GM21723 (cell line): Measurements from ENCODE around the gene AKT1S1.
A peak's percentile ranks its signal among the peaks of the same experiment; 100 is the strongest.

Experiments used
- ATAC-seq: cut with Tn5 transposase; IDR thresholded peaks from one replicate; pipeline ENCODE4 v1.9.1; 2021; ENCODE audit warnings: mild to moderate bottlenecking, moderate library complexity; ENCODE audit not compliant: unreplicated experiment

The AKT1S1 gene

DNA sequence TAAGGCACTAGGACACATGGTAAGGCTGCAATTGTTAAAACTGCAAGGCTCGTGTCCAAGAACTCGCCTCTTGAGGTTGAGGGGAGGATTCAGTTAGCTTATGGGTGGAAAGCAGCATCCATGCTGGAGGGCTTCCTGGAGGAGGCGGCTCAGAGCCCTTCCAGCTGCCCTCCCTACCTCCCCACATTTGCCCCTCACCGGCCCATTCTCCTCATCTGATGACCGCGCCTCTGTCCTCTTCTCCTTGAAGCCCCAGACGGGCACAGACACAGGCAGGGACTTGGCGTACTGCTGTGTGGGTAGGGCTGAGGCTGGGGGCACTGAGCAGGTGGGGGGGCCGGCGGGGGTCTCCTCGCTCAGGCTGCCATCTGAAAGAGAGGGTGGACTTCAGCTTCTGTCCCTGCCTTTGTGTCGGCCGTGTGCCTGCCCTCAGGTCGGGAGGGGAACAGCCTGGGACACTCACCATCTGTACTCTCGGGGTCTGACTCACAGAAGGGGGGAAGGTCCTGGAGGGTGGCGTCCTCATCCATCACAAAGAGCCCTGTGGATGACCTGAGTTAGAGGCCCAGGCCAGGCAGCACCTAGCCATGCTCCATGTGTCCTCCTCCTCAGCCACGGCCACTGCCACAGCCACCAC lies 5.7 kb downstream of the AKT1S1 start:
- no peak for ATAC-seq

GRCh38 chr19:49870309-49870901 lies 6.8 kb downstream of the AKT1S1 start:
- no peak for ATAC-seq

GRCh38 chr19:49869484-49870308 lies 7.5 kb downstream of the AKT1S1 start:
- peak; percentile 73 for ATAC-seq

GRCh38 chr19:49869009-49869483 lies 8.1 kb downstream of the AKT1S1 start:
- ATAC-seq, result peak; percentile 15

DNA sequence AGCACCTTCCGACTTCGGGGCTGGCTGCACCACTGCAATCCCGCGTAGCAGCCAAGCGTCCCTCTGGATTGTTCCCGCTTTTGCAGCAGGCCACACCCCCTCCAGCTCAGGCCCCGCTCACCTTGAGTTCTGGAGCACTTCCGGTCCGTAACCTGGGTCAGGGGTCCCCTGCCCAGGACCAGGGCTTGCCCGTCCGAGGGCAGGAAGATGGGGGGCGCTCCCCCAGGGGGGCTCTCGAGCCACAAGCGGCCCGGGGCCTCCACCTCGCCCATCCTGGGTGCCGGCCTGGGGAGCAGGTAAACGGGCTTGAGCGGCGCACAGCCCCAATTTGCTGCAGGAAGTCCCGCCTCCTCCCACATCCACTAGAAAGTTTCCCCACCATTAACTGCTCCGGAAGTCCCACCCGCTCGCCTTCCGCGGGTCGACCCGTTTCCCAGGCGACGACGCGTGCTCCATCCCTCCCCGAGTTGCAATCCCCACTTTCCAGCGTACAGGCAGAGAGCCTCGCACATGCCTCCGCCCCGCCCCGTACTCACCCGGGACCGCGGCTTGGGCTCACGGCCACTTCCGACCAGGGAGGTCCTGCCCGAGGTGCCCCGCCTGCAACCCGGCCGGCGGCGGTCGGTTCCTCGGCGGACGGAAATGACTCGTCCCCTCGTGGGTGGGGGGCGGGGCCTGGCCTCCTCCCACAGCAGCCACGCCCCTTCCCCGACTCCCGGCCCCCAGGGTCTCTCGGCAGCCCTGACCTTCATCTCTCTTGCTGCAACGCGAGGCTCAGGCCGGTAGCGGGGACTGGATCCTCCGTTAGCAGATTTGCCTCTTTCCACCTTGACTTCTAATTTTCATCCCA lies 10.0 kb downstream of the AKT1S1 start, which contains the start of gene PNKP:
Gene PNKP (minus strand): TSS at position 644 of the 850 bp plus-strand sequence. CDS start 372 bp downstream, at position 272.
- ATAC-seq, result peak; percentile 39

- ATAC-seq, result no peak
These were observed 12.3 kb downstream of the AKT1S1 start for GRCh38 chr19:49864890-49865289.

GRCh38 chr19:49863935-49864320 lies 13.2 kb downstream of the AKT1S1 start:
- no peak for ATAC-seq

DNA sequence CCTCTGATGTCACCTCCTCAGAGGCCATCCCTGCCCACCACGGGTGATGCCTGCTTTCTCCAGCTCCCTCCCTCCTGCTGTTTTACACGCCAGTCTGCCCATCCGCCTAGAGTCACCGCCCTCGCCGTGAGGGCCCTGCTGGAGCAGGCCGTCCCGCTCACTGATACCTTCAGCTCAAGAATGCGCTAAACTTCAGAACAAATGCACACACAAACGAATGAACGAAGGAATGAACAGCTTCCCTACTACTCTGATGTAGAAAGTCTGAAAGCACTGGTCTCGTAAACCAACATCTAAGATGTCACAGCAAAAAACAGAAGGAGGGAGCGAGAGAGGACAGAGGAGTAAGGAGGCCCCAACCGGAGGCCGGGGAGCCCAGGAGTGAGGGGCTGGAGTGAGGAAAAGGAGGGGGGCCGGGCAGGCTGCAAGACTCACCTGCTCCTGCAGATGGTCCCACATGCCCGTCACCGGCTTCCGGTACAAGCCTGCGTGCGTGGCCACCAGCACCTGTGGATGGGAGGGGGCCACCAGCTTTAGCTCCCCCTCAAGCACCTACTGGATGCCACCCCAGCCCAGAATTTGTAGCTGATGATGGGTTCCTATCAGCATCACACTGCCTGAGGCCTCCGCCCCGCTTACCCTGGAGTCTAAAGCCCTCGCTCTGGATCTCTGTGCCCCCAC lies 13.8 kb downstream of the AKT1S1 start:
- no peak for ATAC-seq

- ATAC-seq, result no peak
These were observed 14.5 kb downstream of the AKT1S1 start for GRCh38 chr19:49862391-49863253.

- ATAC-seq, result no peak
These were observed 15.4 kb downstream of the AKT1S1 start for GRCh38 chr19:49861541-49862378.

GRCh38 chr19:49861107-49861506 lies 16.0 kb downstream of the AKT1S1 start:
- no peak for ATAC-seq

- ATAC-seq, result no peak
These were observed 16.6 kb downstream of the AKT1S1 start for GRCh38 chr19:49860336-49861102.

- no peak for ATAC-seq
These were observed 17.3 kb downstream of the AKT1S1 start for GRCh38 chr19:49859682-49860335.

- no peak for ATAC-seq
These were observed 18.8 kb downstream of the AKT1S1 start for GRCh38 chr19:49858088-49858985.

- ATAC-seq, result no peak
These were observed 19.4 kb downstream of the AKT1S1 start for GRCh38 chr19:49857838-49858087.

DNA sequence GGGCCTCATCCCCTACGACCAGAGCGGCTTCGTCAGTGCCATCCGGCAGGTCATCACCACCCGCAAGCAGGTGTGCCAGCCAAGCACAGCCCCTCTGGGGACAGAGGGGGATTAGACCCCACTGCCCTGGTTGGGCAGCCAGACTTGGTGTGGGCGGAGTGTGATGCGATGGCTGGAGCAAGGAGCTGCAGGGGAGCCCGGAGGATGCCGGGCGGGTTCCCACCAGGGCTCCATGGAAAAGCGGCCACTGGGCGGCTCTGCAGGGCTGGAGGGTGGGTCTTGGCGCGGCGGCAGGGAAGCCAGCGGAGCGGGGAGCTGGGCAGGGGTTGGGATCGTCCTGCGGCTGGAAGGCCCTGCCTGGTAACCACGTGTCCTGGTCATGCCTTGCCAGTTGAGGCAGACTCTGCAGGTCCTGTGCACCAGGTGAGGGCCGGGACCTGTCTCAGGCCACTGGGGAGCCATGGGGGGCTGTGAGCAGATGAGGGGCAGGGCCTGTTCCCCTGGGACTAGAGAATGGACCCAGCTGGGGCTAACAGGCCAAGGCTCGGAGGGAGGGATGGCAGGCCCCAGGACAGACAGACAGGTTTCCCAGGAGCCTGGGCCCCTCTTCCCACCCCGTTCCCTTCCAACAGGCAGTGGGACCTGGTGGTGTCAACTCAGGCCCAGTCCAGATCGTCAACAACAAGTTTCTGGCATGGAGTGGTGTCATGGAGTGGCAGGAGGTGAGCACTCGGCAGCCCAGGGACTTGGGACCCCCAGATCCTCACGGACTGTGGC lies 19.9 kb downstream of the AKT1S1 start:
- ATAC-seq, result no peak
